HepG2 (cell line): ENCODE data around the gene GNPAT. TPM values are rescaled to one million over a fixed set of nuclear protein-coding genes. Genes with fewer than 3 reads are reported as not detected.

Experiments used
- ATAC-seq: fragments of 200-7000 bp; cut with Tn5 transposase; 3 replicates; pipeline ENCODE4 v1.9.1; 2020; ENCODE audit warnings: mild to moderate bottlenecking, moderate library complexity
- BruUV-seq: library from RNA; stranded (reverse); fragments of 400-500 nt; replicated peaks from 2 replicates; lab custom pipeline; 2021; lab: Mats Ljungman, UMichigan
- CTCF ChIA-PET: fragments of 300-600 bp; formaldehyde crosslinking; extraction: SDS; loops from one replicate; lab custom pipeline; 2021; ENCODE audit warnings: low total read pairs, inconsistent platforms, low intra/inter-chr PET ratio; lab: Yijun Ruan, JAX
- POLR2A ChIA-PET: fragments of 350-600 bp; sonication (Branson Sonifier 250); formaldehyde crosslinking; loops from one replicate; lab custom pipeline; 2020; ENCODE audit warnings: antibody characterized with exemption, inconsistent platforms; lab: Yijun Ruan, JAX
- DNase-seq: peaks from one replicate; pipeline ENCODE4 v3.0.0-alpha.2; 2015; ENCODE audit warnings: low spot score
- FAIRE-seq: peaks from 3 replicates; lab custom pipeline; 2011; peaks lifted over from hg19 to GRCh38; lab: Jason Lieb, UNC
- H2AFZ ChIP-seq: one replicate; pipeline ENCODE4 v1.6.1; 2011; ENCODE audit warnings: low read length, inconsistent platforms
- H3K27ac ChIP-seq: fragments of 300-600 bp; 3 replicates; pipeline ENCODE4 v1.8.0; 2011; ENCODE audit warnings: mixed run types, mild to moderate bottlenecking, mixed read lengths, low read length, inconsistent platforms; ENCODE audit not compliant: insufficient read depth; ENCODE audit errors: extremely low read length
- H3K27me3 ChIP-seq, 2 experiments: fragments of 200-600 bp in 1 of 2; 2 replicates in 1 of 2; 3 replicates in 1 of 2; pipeline versions ENCODE4 v1.6.0 to v1.8.0; 2011; ENCODE audit warnings: low read length in 2 of 2, mild to moderate bottlenecking in 2 of 2, moderate library complexity in 2 of 2, inconsistent platforms in 1 of 2; ENCODE audit not compliant: insufficient read depth in 2 of 2, control insufficient read depth in 1 of 2
- H3K36me3 ChIP-seq, 2 experiments: fragments of 200-600 bp in 1 of 2; replicated peaks in 1 of 2; 2 replicates in 1 of 2; 3 replicates in 1 of 2; pipeline versions ENCODE4 v1.5.1 to v1.8.0; 2011; ENCODE audit warnings: low read length in 2 of 2, inconsistent platforms in 1 of 2; ENCODE audit not compliant: insufficient read depth in 2 of 2, control insufficient read depth in 1 of 2
- H3K4me1 ChIP-seq: 2 replicates; pipeline ENCODE4 v1.5.1; 2012; ENCODE audit warnings: low read length, inconsistent platforms; ENCODE audit not compliant: insufficient read depth
- H3K4me2 ChIP-seq: 2 replicates; pipeline ENCODE4 v1.6.0; 2011; ENCODE audit warnings: low read depth, low read length, inconsistent platforms
- H3K4me3 ChIP-seq, 3 experiments: fragments of 200-600 bp in 1 of 3; sonication (generic), shearing (Covaris generic) in 1 of 3; replicated peaks in 1 of 3; 2 replicates each; pipeline ENCODE4 v1.5.1; 2011 to 2016; ENCODE audit warnings: low read length in 3 of 3, inconsistent platforms in 2 of 3, low read depth in 2 of 3, mild to moderate bottlenecking in 2 of 3, control low read depth in 1 of 3, mixed read lengths in 1 of 3; ENCODE audit not compliant: insufficient read depth in 1 of 3
- H3K79me2 ChIP-seq: one replicate; pipeline ENCODE4 v1.6.1; 2011; ENCODE audit warnings: low read length, inconsistent platforms; ENCODE audit not compliant: insufficient read depth
- H3K9ac ChIP-seq: 2 replicates; pipeline ENCODE4 v1.6.0; 2011; ENCODE audit warnings: mild to moderate bottlenecking, low read depth, low read length, inconsistent platforms; ENCODE audit not compliant: insufficient read depth
- H3K9me3 ChIP-seq: 2 replicates; pipeline ENCODE4 v1.5.1; 2012; ENCODE audit warnings: mild to moderate bottlenecking, low read length
- H4K20me1 ChIP-seq: 2 replicates; pipeline ENCODE4 v1.6.0; 2011; ENCODE audit warnings: inconsistent platforms, mild to moderate bottlenecking, low read length, moderate library complexity; ENCODE audit not compliant: insufficient read depth
- TRIM24 ChIP-seq: sonication (generic); formaldehyde crosslinking; IDR thresholded peaks from 2 replicates; pipeline ENCODE4 v1.8.0; 2022; ENCODE audit warnings: mild to moderate bottlenecking, missing genetic modification reagents
- ZNF142 ChIP-seq: sonication (generic); formaldehyde crosslinking; IDR thresholded peaks from 2 replicates; pipeline ENCODE4 v1.4.0; 2020; ENCODE audit warnings: missing genetic modification reagents
- ZNF230 ChIP-seq: sonication (generic); formaldehyde crosslinking; IDR thresholded peaks from 2 replicates; pipeline ENCODE4 v1.4.0; 2020; ENCODE audit warnings: mild to moderate bottlenecking, missing genetic modification reagents
- ZNF816 ChIP-seq: sonication (generic); formaldehyde crosslinking; IDR thresholded peaks from 2 replicates; pipeline ENCODE4 v1.8.0; 2022; ENCODE audit warnings: missing genetic modification reagents, mild to moderate bottlenecking, borderline replicate concordance
- WGBS: methylation state at CpG from one replicate; pipeline ENCODE4 v1.1.6; 2017; ENCODE audit warnings: low lambda C conversion rate; 5-methylcytosine and 5-hydroxymethylcytosine counted together
- in situ Hi-C: cut with HindIII; loops from 2 replicates; pipeline ENCODE4 v1.10.0; 2017; ENCODE audit warnings: low pct_unique_long_range_greater_than_20kb; ENCODE audit not compliant: extremely low pct_ligation_motif_present
- intact Hi-C: fragments of 100-400 bp; cut with micrococcal nuclease; formaldehyde crosslinking; loops from one replicate; pipeline ENCODE4 v1.10.0; 2022; ENCODE audit not compliant: unreplicated experiment
- polyA plus RNA-seq, 8 experiments: library from polyadenylated mRNA; depleted of rRNA in 3 of 8; stranded (reverse) in 7 of 8; unstranded in 1 of 8; fragments of >200 nt; fragmentation: Illumina TruSeq in 4 of 8; extraction: Trizol in 4 of 8; gene quantifications; 2 replicates each; pipeline versions ENCODE4 v1.2.1 to v1.2.3, GENCODE V29; 2011 to 2016; ENCODE audit warnings: low read depth in 4 of 8, missing spikeins in 1 of 8, mixed read lengths in 1 of 8; ENCODE audit not compliant: insufficient read depth in 1 of 8
- total RNA-seq, 5 experiments: library from RNA; depleted of rRNA; stranded (reverse); fragments of >200 nt; fragmentation: Illumina TruSeq; extraction: Trizol; gene quantifications; 2 replicates each; pipeline ENCODE4 v1.2.3, GENCODE V29; 2016; ENCODE audit warnings: low read depth in 1 of 5
- TF ChIP-seq, protein P1 (sequence below): sonication (generic); IDR thresholded peaks from 2 replicates; pipeline ENCODE4 v1.6.1; 2016; ENCODE audit warnings: low read depth, borderline replicate concordance
- TF ChIP-seq, protein P2 (sequence below): sonication (generic); formaldehyde crosslinking; IDR thresholded peaks from 2 replicates; pipeline ENCODE4 v1.4.0; 2020; ENCODE audit warnings: missing genetic modification reagents, borderline replicate concordance

GNPAT gene
- total and polyA plus RNA-seq, 2 of the 13 experiments (the other 11 are each of a cell fraction or from before 2014, with no cell fraction given) = 58.3 to 114 TPM

- TF ChIP-seq ZNF142 (CRISPR knock-in tag) = no peak
These were observed 30.9 kb upstream of the GNPAT start (continued) for GRCh38 chr1:231210126-231210525.

- ChIA-PET POLR2A (interaction anchor here (0.7 to 1.8 kb wide), 2 partner anchors 16 to 66 kb away, joined by 3 to 4 read pairs; no protein-coding TSS in a partner anchor), CTCF (interaction anchor here (0.7 to 2.0 kb wide), 5 partner anchors 30 to 579 kb away, joined by 3 to 14 read pairs (median 4); partner anchors contain the start of gene GNPAT)
- peak overlapping the region; percentile 6 for H3K27ac ChIP-seq
- peak overlapping the region; percentile 60 for H2AFZ ChIP-seq
- H3K4me1 ChIP-seq = peaks cover 35% of the 10 kb centered on the region
- 30% methylated on average over 24 of the region's 28 CpGs for WGBS
- ATAC-seq (peak; percentile 90), DNase-seq (peak; percentile 76), FAIRE-seq (peak; percentile 90)
- peak overlapping the region; percentile 79 for H3K4me2 ChIP-seq
- intact Hi-C loops = loop anchor here (1.0 to 5.0 kb wide), 5 partner anchors 40 to 413 kb away; partner anchors contain the start of genes ARV1 and TTC13
- no TSS peak for BruUV-seq
- H3K9ac ChIP-seq = peak overlapping the region; percentile 22
- peak overlapping the region in 2 of 3 experiments; percentile 30 to 54; a peak in 4 of 6 replicates for H3K4me3 ChIP-seq
- no peaks in the 10 kb centered on the region for H3K9me3 ChIP-seq
- no peaks in the 10 kb centered on the region for H3K36me3 ChIP-seq
- in situ Hi-C loops = loop anchor here (10.0 to 25.0 kb wide), 3 partner anchors 116 to 574 kb away; partner anchors contain the start of gene COG2
- no peaks in the 10 kb centered on the region for H3K79me2 ChIP-seq
- no peaks in the 10 kb centered on the region for H4K20me1 ChIP-seq
- no peaks in the 10 kb centered on the region for H3K27me3 ChIP-seq
- TF ChIP-seq, protein P1, sequence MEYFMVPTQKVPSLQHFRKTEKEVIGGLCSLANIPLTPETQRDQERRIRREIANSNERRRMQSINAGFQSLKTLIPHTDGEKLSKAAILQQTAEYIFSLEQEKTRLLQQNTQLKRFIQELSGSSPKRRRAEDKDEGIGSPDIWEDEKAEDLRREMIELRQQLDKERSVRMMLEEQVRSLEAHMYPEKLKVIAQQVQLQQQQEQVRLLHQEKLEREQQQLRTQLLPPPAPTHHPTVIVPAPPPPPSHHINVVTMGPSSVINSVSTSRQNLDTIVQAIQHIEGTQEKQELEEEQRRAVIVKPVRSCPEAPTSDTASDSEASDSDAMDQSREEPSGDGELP = peak; percentile 52; the same call in 1 of the 2 replicates
- no peak for TF ChIP-seq ZNF816 (CRISPR knock-in tag)
- no peak for TF ChIP-seq TRIM24 (CRISPR knock-in tag)
- TF ChIP-seq ZNF230 (CRISPR knock-in tag) = no peak
- TF ChIP-seq, protein P2, sequence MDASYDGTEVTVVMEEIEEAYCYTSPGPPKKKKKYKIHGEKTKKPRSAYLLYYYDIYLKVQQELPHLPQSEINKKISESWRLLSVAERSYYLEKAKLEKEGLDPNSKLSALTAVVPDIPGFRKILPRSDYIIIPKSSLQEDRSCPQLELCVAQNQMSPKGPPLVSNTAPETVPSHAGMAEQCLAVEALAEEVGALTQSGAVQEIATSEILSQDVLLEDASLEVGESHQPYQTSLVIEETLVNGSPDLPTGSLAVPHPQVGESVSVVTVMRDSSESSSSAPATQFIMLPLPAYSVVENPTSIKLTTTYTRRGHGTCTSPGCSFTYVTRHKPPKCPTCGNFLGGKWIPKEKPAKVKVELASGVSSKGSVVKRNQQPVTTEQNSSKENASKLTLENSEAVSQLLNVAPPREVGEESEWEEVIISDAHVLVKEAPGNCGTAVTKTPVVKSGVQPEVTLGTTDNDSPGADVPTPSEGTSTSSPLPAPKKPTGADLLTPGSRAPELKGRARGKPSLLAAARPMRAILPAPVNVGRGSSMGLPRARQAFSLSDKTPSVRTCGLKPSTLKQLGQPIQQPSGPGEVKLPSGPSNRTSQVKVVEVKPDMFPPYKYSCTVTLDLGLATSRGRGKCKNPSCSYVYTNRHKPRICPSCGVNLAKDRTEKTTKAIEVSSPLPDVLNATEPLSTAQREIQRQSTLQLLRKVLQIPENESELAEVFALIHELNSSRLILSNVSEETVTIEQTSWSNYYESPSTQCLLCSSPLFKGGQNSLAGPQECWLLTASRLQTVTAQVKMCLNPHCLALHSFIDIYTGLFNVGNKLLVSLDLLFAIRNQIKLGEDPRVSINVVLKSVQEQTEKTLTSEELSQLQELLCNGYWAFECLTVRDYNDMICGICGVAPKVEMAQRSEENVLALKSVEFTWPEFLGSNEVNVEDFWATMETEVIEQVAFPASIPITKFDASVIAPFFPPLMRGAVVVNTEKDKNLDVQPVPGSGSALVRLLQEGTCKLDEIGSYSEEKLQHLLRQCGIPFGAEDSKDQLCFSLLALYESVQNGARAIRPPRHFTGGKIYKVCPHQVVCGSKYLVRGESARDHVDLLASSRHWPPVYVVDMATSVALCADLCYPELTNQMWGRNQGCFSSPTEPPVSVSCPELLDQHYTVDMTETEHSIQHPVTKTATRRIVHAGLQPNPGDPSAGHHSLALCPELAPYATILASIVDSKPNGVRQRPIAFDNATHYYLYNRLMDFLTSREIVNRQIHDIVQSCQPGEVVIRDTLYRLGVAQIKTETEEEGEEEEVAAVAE (CRISPR knock-in tag) = no peak
These were observed 29.8 kb upstream of the GNPAT start for GRCh38 chr1:231211005-231211857.
